Measurements from ENCODE around the gene CTNNA3.
"Not testable (repeated sequence)": the region's sequence is repeated elsewhere in the genome, so short reads cannot be mapped to it uniquely, and the experiment has no call there.

CTNNA3 gene

GRCh38 chr10:67242528-67242927, 453.5 kb downstream of the CTNNA3 start:
- Histone ChIP-seq H3K4me3 (ENCODE audit: severe bottlenecking) (no peak overlapping the region), H3K27me3 (ENCODE audit: insufficient read depth, poor library complexity, severe bottlenecking) (peaks cover 5% of the 10 kb centered on the region), H3K36me3 (ENCODE audit: low read depth) (no peaks in the 10 kb centered on the region), H3K4me1 (ENCODE audit: insufficient read depth, poor library complexity, severe bottlenecking) (no peaks in the 10 kb centered on the region), H3K27ac (ENCODE audit: poor library complexity, severe bottlenecking) (no peak overlapping the region), H3K9me3 (ENCODE audit: severe bottlenecking) (no peaks in the 10 kb centered on the region)
- ATAC-seq (ENCODE audit: low read depth) (no peak), DNase-seq (ENCODE audit: low spot score) (no peak)
- TF ChIP-seq CTCF (IDR thresholded peaks at IDR 0.05; ENCODE audit: poor library complexity, severe bottlenecking), result no peak

- ATAC-seq (ENCODE audit: low read depth), result no peak
- no peak for TF ChIP-seq CTCF (IDR thresholded peaks at IDR 0.05; ENCODE audit: poor library complexity, severe bottlenecking)
- DNase-seq (ENCODE audit: low spot score), result no peak
- H3K36me3 ChIP-seq (ENCODE audit: low read depth), result no peaks in the 10 kb centered on the region
- no peak overlapping the region for H3K27ac ChIP-seq (ENCODE audit: poor library complexity, severe bottlenecking)
- H3K27me3 ChIP-seq (ENCODE audit: insufficient read depth, poor library complexity, severe bottlenecking), result peaks cover 4% of the 10 kb centered on the region
- H3K9me3 ChIP-seq (ENCODE audit: severe bottlenecking), result no peaks in the 10 kb centered on the region
- no peak overlapping the region for H3K4me3 ChIP-seq (ENCODE audit: severe bottlenecking)
- H3K4me1 ChIP-seq (ENCODE audit: insufficient read depth, poor library complexity, severe bottlenecking), result no peaks in the 10 kb centered on the region
Observed at GRCh38 chr10:67241451-67241850, 454.5 kb downstream of the CTNNA3 start.

- H3K36me3 ChIP-seq (ENCODE audit: low read depth), result no peaks in the 10 kb centered on the region
- H3K27ac ChIP-seq (ENCODE audit: poor library complexity, severe bottlenecking), result no peak overlapping the region
- no peaks in the 10 kb centered on the region for H3K27me3 ChIP-seq (ENCODE audit: insufficient read depth, poor library complexity, severe bottlenecking)
- ATAC-seq (ENCODE audit: low read depth) (no peak), DNase-seq (ENCODE audit: low spot score) (no peak)
- no peaks in the 10 kb centered on the region for H3K9me3 ChIP-seq (ENCODE audit: severe bottlenecking)
- no peak for TF ChIP-seq CTCF (IDR thresholded peaks at IDR 0.05; ENCODE audit: poor library complexity, severe bottlenecking)
- no peak overlapping the region for H3K4me3 ChIP-seq (ENCODE audit: severe bottlenecking)
- H3K4me1 ChIP-seq (ENCODE audit: insufficient read depth, poor library complexity, severe bottlenecking), result no peaks in the 10 kb centered on the region
Observed at GRCh38 chr10:67239864-67240497, 456.0 kb downstream of the CTNNA3 start.

- DNase-seq (ENCODE audit: low spot score); H3K27ac ChIP-seq (ENCODE audit: poor library complexity, severe bottlenecking); H3K36me3 ChIP-seq (ENCODE audit: low read depth); H3K4me1 ChIP-seq (ENCODE audit: insufficient read depth, poor library complexity, severe bottlenecking); H3K9me3 ChIP-seq (ENCODE audit: severe bottlenecking); H3K4me3 ChIP-seq (ENCODE audit: severe bottlenecking); H3K27me3 ChIP-seq (ENCODE audit: insufficient read depth, poor library complexity, severe bottlenecking); ATAC-seq (ENCODE audit: low read depth): not testable (repeated sequence)
Observed at GRCh38 chr10:67230680-67231500, 465.1 kb downstream of the CTNNA3 start.

GRCh38 chr10:67225226-67225625, 470.8 kb downstream of the CTNNA3 start:
- no peak for ATAC-seq (ENCODE audit: low read depth)
- no peaks in the 10 kb centered on the region for H3K9me3 ChIP-seq (ENCODE audit: severe bottlenecking)
- no peak overlapping the region for H3K4me3 ChIP-seq (ENCODE audit: severe bottlenecking)

More at GRCh38 chr10:67225226-67225625, 470.8 kb downstream of the CTNNA3 start:
- Histone ChIP-seq H3K27ac (ENCODE audit: poor library complexity, severe bottlenecking) (no peak overlapping the region), H3K36me3 (ENCODE audit: low read depth) (no peaks in the 10 kb centered on the region), H3K27me3 (ENCODE audit: insufficient read depth, poor library complexity, severe bottlenecking) (peaks cover 8% of the 10 kb centered on the region), H3K4me1 (ENCODE audit: insufficient read depth, poor library complexity, severe bottlenecking) (no peaks in the 10 kb centered on the region)
- DNase-seq (ENCODE audit: low spot score), result no peak
- TF ChIP-seq CTCF (IDR thresholded peaks at IDR 0.05; ENCODE audit: poor library complexity, severe bottlenecking), result no peak
